Urinary bladder (tissue), 4 donors: ENCODE measurements around the gene PPM1F. TPM values are rescaled to one million over a fixed set of nuclear protein-coding genes. Genes with fewer than 3 reads are reported as not detected.

Source experiments
- DNase-seq: peaks from one replicate; pipeline ENCODE4 v3.0.0-alpha.2; 2015; ENCODE audit errors: extremely low spot score
- H3K27ac ChIP-seq: one replicate; pipeline ENCODE4 v1.5.1; 2013; ENCODE audit warnings: low read depth, mild to moderate bottlenecking, moderate library complexity
- H3K36me3 ChIP-seq: one replicate; pipeline ENCODE4 v1.6.1; 2013; ENCODE audit warnings: mild to moderate bottlenecking, moderate library complexity; ENCODE audit not compliant: insufficient read depth
- H3K4me1 ChIP-seq: one replicate; pipeline ENCODE4 v1.6.1; 2013; ENCODE audit warnings: mild to moderate bottlenecking, moderate library complexity; ENCODE audit not compliant: insufficient read depth
- H3K4me3 ChIP-seq: one replicate; pipeline ENCODE4 v1.5.1; 2013; ENCODE audit warnings: low read depth, low read length
- WGBS: extraction: QIAGEN DNeasy Blood & Tissue Kit; methylation state at CpG from one replicate; pipeline ENCODE4 v1.1.7; 2013; 5-methylcytosine and 5-hydroxymethylcytosine counted together
- polyA plus RNA-seq: library from polyadenylated mRNA; stranded (reverse); fragments of 200-250 nt; gene quantifications from one replicate; pipeline ENCODE4 v1.2.3, GENCODE V29; 2013
- total RNA-seq: library from RNA; depleted of rRNA; stranded (reverse); fragments of >200 nt; gene quantifications from one replicate; pipeline ENCODE4 v1.2.3, GENCODE V29; 2014
- donor health status: healthy with polysubstance abuse.
- donor health status: healthy.

The PPM1F gene
- total and polyA plus RNA-seq, 2 donors = 30.8 to 35.4 TPM

DNA sequence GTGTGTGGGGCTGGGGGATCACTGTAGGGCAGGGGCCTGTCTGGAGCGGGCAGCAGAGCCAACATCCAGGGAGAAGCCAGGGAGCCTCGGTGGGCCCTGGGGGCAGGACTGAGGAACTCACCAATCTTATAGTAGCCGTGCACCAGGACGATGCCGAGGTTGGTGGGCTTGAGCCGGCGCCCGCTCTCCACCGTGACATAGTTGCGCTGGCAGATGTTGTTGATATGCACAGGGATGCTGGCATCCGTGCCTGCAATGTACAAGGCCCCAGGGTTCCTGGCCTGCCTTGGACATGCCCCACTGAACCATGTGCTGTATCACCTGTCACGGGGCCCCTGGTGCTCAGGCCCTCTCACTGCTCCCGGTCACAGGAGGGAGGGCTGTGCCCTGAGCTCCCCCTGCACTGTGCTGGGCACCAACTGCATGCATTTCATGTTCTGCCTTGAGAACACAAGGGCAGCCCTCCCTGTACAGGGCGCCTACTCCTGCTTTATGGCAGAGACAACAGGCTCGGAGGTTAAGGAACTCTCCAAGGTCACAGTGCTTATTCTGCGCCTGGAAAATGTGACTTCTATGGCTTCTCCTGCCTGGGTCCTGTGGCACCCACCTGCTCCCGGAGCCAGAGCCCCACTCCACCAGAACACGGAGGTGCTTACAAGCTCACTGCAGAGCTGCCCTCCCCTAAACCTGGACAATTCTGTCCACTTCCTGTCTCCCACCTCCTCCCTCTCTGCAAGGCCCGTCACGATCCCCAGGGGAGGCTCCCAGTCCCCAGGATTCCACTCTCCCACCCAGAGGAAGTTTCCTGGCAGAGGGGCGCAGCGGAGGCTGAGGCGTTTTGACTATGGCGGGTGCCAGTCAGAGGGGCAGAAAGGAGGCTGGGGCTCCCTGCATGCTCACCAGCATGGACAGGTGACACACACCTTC is 7.8 kb upstream of the PPM1F start:
- H3K4me1 ChIP-seq = no peaks in the 10 kb centered on the region
- no peak overlapping the region for H3K4me3 ChIP-seq
- H3K36me3 ChIP-seq = peaks cover 4% of the 10 kb centered on the region
- 88% methylated on average over 24 of the region's 24 CpGs for WGBS
- DNase-seq = no peak
- no peak overlapping the region for H3K27ac ChIP-seq

DNA sequence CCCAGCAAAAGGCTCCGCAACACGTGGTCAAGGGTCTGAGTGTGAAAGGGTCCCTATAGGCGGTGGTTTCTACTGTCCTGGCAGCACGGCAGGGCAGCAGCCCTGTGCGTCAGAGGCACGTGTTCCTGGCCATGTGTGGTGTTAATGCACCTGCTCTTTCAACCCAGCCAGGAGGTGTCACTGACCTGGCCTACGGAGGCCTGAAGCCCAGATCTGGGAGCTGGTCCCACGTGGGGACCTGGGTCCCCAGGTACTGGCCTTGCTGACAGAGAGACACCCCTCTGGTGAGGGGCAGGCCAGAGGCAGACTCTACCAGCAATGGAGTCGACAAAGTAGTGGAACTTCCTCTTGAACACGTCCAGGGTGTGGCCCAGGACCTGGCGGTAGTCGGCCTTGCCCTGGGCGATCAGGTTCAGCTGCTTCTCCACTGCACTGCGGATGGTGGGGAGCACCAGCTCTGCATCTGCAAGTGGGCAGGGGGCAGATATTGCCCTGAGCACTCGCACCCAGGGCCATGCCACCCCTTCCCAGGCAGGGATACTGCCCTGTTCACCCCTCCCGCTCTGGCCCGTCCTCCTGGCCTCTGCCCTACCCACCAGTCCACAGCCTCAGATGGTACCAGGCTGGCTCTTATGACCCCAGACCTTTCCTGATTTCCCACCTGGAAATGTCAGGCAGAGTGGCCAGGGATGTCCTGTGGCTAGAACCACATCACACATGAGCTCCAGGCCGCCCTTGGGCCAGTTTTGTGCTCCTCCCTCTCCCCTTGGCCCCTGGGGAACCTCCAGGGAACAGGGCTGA is 6.8 kb upstream of the PPM1F start:
- Histone ChIP-seq H3K4me1 (no peaks in the 10 kb centered on the region), H3K36me3 (peaks cover 4% of the 10 kb centered on the region), H3K4me3 (no peak overlapping the region), H3K27ac (no peak overlapping the region)
- WGBS = 89% methylated on average over 18 of the region's 18 CpGs
- DNase-seq = no peak

DNA sequence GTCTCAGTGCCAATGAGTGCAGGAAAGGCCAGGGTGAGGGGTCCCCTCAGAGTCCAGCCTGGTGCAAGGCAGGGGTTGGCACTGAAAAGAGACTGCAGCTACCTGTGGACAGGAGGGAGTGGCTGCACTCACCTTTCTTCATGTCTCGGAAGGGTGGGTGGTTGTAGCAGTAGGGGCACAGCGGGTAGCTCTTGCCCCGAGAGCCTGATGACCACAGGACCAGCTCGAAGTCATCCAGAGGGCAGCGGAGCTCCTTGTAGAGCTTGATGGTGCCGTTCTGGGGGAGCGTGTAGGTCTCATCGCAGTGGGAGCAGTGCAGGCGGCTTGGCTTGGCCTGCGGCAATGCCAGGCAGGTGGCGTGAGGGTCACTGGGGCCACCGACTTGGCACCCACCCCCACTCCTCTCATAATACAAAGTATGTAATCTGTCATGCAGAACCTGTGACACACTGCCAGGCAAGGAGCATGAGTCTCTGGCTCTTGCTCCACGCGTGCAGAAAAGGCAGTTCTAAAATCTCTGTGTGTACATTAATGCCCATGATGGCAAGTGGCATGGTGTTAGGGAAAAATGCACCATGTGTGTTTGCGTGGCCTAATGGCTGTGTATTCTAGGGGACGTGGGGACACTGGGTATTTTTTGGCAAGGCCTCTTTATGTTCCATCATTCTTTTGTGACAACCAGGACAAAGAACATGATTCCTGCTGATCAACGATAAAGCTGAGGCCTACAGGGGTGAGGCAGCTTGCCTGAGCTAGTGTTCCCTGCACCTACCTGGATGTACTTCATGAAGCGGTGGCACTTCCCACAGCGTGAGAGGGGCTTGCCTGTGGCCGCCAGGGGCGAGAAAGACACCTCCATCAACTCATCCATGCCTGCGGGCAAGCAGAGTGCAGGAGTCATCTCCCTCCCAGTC is 6.0 kb upstream of the PPM1F start:
- no peak overlapping the region for H3K27ac ChIP-seq
- H3K36me3 ChIP-seq = peaks cover under 1% of the 10 kb centered on the region
- 92% methylated on average over 22 of the region's 22 CpGs for WGBS
- no peak for DNase-seq
- no peak overlapping the region for H3K4me3 ChIP-seq
- no peaks in the 10 kb centered on the region for H3K4me1 ChIP-seq

DNA sequence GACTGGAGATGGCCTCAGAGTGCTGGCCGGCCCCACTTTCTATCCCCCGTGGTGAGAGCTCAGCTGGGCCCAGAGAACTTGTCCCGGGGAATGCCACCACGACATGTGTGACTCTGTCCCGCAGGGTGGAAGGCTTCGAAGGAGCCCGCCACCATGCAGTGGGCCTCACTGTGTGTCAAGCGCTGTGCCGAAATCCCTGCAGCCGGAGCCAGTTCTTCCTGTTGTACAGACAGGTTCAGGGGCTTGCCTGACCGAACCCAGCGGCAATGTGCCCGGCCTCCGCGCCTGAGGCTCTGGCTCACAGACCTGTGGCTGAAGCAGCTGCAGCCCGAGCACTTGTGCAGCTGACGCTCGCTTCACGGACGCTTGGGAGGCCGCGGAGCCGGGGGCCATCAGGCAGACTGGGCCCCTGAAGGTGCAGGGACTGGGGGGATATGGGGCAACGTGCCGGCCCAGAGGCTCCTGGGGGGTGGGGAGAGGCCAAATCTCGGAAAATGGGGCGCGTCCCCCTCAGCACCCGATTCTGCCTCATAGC is 650 bp downstream of the PPM1F start:
- no peak overlapping the region for H3K27ac ChIP-seq
- H3K4me1 ChIP-seq = no peaks in the 10 kb centered on the region
- DNase-seq = no peak
- H3K4me3 ChIP-seq = peak overlapping the region; percentile 71
- no peaks in the 10 kb centered on the region for H3K36me3 ChIP-seq
- WGBS = 9% methylated on average over 29 of the region's 29 CpGs

DNA sequence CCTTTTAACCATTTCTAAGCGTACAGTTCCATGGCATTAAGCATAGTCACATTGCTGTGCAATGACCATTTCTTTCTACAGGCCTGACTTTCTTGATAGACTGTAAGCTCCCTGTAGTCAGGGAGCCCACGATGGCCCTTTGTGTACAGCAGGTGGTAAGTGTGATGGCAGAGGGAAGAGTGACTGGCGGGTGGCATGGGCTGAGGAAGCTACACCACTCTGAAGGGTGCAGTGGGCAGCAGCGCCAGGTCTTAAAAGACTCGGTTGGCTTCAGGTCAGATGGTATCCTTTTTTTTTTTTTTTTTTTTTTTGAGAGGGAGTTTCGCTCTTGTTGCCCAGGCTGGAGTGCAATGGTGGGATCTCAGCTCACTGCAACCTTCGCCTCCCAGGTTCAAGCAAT is 1.6 kb downstream of the PPM1F start:
- no peak overlapping the region for H3K27ac ChIP-seq
- H3K4me3 ChIP-seq = no peak overlapping the region
- H3K36me3 ChIP-seq = no peaks in the 10 kb centered on the region
- DNase-seq = no peak
- WGBS = 94% methylated on average over 7 of the region's 7 CpGs
- H3K4me1 ChIP-seq = no peaks in the 10 kb centered on the region

DNA sequence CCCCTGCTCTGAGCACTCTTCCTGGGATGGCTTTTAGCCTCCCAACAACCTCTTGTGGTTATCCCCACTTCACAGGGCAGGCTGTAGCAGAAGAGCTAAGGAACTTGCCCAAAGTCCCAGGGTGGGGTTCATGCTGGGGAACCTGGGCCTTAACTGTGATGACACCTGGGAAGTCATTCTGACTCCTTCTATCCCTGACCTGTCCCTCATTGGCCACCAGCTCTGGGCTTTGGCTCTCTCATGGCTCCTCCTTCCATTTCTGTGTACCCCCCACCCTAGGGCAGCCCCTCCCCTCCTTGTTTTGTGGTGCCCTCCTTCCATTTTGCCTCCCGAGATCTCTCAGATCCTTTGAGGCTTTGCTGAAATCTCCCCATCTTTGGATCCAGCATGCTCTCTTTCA is 2.7 kb downstream of the PPM1F start:
- no peak for DNase-seq
- Histone ChIP-seq H3K4me1 (no peaks in the 10 kb centered on the region), H3K36me3 (no peaks in the 10 kb centered on the region), H3K4me3 (no peak overlapping the region), H3K27ac (no peak overlapping the region)
- 94% methylated on average over 1 of the region's 1 CpG for WGBS

DNA sequence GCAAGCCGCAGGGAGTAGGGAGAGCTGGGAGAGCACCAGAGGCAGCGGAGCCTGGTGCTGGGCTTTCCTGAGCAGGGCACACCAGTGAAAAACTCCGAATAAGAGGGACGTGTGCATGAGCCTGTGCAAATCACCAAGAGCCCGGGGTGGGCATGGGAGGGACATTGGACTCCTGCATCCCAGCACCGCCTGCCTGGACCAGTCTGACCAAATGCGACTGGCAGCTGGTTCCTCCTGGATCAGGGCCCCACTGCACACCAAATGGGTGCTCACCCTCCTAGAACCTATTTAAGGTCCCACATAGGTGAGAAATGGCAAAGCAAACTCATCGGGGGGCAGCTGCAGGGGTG is 3.1 kb downstream of the PPM1F start:
- Histone ChIP-seq H3K27ac (no peak overlapping the region), H3K4me3 (no peak overlapping the region), H3K4me1 (no peaks in the 10 kb centered on the region), H3K36me3 (no peaks in the 10 kb centered on the region)
- DNase-seq = no peak
- WGBS = 83% methylated on average over 8 of the region's 8 CpGs

DNA sequence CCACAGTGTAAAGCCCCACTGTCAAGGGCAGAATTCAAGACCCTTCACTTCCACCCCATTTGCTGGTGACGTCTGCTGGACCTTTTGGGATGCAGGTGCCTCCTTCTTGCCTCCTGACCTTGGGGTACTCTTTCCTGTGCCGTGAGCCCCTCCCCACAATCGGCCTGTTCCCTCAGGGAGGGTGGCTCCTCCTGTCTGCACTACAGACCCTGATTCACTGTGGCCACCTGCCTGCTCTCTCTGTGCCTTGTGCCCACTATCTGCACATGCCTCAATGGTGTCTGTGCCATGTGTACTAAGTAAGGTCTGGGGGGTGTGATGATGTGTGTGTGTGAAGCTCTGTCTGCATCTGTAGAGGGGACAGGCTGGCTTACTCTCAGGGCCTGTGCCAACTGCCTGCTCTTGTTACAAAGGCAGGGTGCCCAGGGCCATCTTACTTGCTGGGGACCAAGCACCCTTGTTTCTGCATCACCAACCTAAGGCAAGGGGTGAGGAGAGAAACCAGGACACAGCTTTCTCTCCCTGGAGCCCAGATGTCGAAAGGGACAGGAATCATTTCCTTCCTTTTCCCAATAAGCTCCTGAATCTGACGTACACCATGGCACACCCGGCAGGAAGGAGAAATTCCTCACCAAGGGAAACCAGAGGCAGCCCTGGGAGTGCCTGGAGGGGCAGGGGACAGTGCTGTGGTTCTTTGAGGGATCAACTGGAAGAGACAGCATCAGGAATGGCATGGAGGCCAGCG is 3.7 kb downstream of the PPM1F start:
- no peaks in the 10 kb centered on the region for H3K4me1 ChIP-seq
- 83% methylated on average over 7 of the region's 7 CpGs for WGBS
- no peak overlapping the region for H3K27ac ChIP-seq
- DNase-seq = no peak
- H3K36me3 ChIP-seq = no peaks in the 10 kb centered on the region
- no peak overlapping the region for H3K4me3 ChIP-seq

DNA sequence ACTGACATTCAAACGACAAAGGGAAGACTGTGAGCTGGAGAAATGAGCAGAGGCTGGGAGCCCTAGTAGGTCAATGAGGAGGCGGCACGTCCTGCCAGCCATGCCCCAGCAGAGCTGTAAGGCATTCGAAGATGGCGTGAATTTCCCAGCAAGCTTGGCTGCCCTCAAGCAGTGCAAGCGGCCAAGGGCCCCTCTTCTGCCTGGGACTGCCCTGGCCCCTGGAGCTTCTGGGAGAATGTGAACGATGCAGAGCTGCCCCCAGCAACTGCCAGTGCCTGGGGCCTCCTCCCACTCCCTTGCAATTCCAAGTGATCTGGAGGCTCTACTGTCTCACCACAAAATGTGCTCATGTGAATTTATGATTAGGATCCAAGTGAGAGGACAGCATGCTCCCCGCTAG is 4.3 kb downstream of the PPM1F start:
- Histone ChIP-seq H3K4me3 (no peak overlapping the region), H3K27ac (no peak overlapping the region), H3K4me1 (no peaks in the 10 kb centered on the region)

DNA sequence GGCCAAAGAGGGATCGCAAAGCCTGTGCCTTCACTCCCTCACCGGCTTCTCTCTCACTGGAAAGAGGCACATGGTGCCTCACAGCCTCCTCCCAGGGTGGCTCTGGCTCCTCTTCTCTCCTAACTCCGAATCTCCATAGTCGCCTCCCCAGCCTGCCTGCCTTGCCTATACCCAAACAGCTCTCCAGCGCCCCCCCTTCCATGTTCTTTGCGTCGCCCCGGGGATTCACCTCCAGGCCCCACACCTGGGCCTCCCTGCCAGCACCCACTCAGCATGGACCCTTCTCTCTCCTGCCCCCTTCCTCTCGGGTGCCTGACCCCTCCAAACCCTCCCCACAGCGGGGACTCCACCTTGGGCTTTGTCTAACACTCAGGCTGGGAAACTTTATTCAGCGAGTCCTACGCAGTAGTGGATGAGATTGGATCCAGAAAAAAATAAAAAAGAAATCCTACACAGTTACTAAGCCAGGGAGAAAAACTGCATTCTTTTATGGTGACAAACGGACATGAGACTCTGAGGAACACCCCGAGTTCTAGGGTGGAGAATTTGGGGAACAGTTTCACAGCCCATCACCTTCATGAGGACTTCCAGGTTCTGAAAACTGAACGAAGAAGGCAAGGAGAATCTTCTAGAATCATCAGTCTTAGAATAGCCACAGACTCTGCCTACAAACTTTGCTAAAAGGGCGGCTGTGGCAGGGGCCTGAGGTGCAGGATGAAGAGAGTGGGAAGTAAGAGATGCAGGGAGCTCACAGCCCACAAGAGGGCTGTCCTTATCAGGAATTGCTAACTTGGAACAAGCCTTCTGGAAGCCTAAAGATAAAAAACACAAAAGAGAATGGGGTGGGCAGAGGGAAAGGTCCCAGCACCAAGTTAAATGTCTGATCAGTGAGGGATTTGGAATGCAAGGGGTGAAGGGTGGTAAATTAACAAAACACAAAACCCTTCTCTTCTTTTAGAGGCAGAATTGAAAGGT is 5.3 kb downstream of the PPM1F start:
- H3K4me1 ChIP-seq = no peaks in the 10 kb centered on the region
- H3K4me3 ChIP-seq = no peak overlapping the region
- no peaks in the 10 kb centered on the region for H3K36me3 ChIP-seq
- H3K27ac ChIP-seq = peak overlapping the region; percentile 64
- 48% methylated on average over 16 of the region's 16 CpGs for WGBS
- DNase-seq = no peak

More for the DNA sequence above, 4.3 kb downstream of the PPM1F start:
- DNase-seq = no peak
- 78% methylated on average over 8 of the region's 8 CpGs for WGBS
- no peaks in the 10 kb centered on the region for H3K36me3 ChIP-seq

DNA sequence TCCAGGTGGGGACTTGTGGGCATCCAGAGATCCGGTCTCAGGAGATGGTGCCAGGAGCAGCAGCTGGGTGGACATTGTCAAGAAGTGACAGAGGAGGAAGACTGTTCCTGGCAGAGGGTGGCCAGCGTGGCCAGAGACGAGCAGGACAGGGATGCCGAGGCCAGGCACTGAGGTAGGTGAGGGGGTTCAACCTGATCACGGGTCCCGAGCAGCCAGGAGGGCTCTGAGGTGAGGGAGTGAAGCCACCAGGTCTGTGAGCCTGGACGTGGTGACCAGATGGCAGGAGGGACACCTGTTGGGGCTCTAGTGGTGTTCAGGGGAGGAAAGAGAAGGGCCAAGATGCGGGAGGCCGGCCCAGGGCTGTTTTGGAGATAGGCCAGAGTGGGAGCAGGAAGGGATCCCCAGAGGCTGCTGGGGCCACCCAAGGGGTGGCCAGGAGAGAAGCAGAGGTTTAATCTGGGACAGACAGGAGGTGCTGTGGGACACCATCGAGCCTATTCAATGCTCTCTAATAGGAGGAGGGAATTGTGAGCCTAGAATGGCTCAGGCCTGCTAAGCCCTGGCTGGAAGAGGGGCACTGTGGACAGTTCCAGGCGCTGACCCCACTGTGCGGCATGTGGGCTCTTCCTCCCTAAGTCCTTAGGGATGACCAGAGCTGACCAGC is 6.3 kb downstream of the PPM1F start:
- no peak for DNase-seq
- Histone ChIP-seq H3K36me3 (no peaks in the 10 kb centered on the region), H3K4me1 (no peaks in the 10 kb centered on the region), H3K4me3 (no peak overlapping the region), H3K27ac (peak overlapping the region; percentile 64)
- 85% methylated on average over 12 of the region's 12 CpGs for WGBS
